H1 (cell line): ENCODE measurements around the gene GSG1L.

Experiments
- BRCA1 ChIP-seq: IDR thresholded peaks from 2 replicates; pipeline ENCODE4 v1.6.1; 2012; ENCODE audit warnings: low read depth, low read length, improper control_type of control experiment
- EP300 ChIP-seq, 2 experiments: IDR thresholded peaks; 1 replicate in 1 of 2; 2 replicates in 1 of 2; pipeline ENCODE4 v1.6.1; 2011 to 2012; ENCODE audit warnings: low read depth in 2 of 2, low read length in 2 of 2, mild to moderate bottlenecking in 2 of 2, borderline replicate concordance in 1 of 2, inconsistent platforms in 1 of 2, moderate library complexity in 1 of 2
- EZH2 ChIP-seq: fragments of 200-600 bp; sonication (generic); IDR thresholded peaks from 2 replicates; pipeline ENCODE4 v1.7.1; 2012; ENCODE audit warnings: low read depth, mild to moderate bottlenecking, moderate library complexity, low read length, inconsistent platforms; ENCODE audit not compliant: severe bottlenecking
- GABPA ChIP-seq: IDR thresholded peaks from 2 replicates; pipeline ENCODE4 v1.6.1; 2011; ENCODE audit warnings: mild to moderate bottlenecking, low read length, moderate library complexity, borderline replicate concordance; ENCODE audit not compliant: insufficient read depth
- POLR2A ChIP-seq, 2 experiments: IDR thresholded peaks; 1 replicate in 1 of 2; 2 replicates in 1 of 2; pipeline ENCODE4 v1.6.1; 2011; ENCODE audit warnings: low read depth in 2 of 2, low read length in 2 of 2, mild to moderate bottlenecking in 2 of 2; ENCODE audit errors: control extremely low read depth in 1 of 2
- RFX5 ChIP-seq: IDR thresholded peaks from 2 replicates; pipeline ENCODE4 v1.6.1; 2011; ENCODE audit warnings: low read depth, low read length, improper control_type of control experiment, borderline replicate concordance
- SIRT6 ChIP-seq: IDR thresholded peaks from one replicate; pipeline ENCODE4 v1.7.1; 2012; ENCODE audit warnings: low read length, inconsistent platforms
- ZNF274 ChIP-seq: IDR thresholded peaks from 2 replicates; pipeline ENCODE4 v1.7.0; 2012; ENCODE audit warnings: low read length, borderline replicate concordance; ENCODE audit errors: extremely low read depth
- TF ChIP-seq, protein P1 (sequence below), 3 experiments: IDR thresholded peaks; 1 replicate in 2 of 3; 2 replicates in 1 of 3; pipeline versions ENCODE4 v1.5.1 to v1.6.1; 2011; ENCODE audit warnings: low read length in 3 of 3, mild to moderate bottlenecking in 3 of 3, inconsistent platforms in 2 of 3, low read depth in 1 of 3, moderate library complexity in 1 of 3; ENCODE audit not compliant: insufficient read depth in 1 of 3; ENCODE audit errors: control extremely low read depth in 1 of 3

DNA sequence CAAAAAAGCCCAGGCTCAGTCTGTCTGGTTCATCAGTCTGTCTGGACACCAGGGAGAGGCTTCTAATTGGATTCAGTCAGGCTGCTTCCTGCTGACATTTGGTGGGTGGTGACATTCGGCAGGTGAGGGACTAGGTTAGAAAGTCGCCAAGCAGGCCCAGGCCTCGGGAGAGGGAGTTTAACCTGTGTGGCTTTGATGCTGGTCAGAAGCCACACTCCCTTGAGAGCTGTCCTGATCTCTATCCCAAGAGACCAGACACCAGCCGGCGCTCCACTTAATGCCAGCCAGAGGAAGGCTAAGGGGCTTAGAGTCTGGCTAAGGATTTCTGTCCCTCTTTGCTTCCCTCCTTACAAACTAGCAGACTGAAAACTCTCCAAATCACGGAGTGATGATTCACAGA, 135.0 kb downstream of the GSG1L start:
- TF ChIP-seq, protein P1, sequence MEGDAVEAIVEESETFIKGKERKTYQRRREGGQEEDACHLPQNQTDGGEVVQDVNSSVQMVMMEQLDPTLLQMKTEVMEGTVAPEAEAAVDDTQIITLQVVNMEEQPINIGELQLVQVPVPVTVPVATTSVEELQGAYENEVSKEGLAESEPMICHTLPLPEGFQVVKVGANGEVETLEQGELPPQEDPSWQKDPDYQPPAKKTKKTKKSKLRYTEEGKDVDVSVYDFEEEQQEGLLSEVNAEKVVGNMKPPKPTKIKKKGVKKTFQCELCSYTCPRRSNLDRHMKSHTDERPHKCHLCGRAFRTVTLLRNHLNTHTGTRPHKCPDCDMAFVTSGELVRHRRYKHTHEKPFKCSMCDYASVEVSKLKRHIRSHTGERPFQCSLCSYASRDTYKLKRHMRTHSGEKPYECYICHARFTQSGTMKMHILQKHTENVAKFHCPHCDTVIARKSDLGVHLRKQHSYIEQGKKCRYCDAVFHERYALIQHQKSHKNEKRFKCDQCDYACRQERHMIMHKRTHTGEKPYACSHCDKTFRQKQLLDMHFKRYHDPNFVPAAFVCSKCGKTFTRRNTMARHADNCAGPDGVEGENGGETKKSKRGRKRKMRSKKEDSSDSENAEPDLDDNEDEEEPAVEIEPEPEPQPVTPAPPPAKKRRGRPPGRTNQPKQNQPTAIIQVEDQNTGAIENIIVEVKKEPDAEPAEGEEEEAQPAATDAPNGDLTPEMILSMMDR (IDR thresholded peaks at IDR 0.05; ENCODE audit: control extremely low read depth in 1 of 3, insufficient read depth in 1 of 3, low read depth in 1 of 3, low read length in 3 of 3): no peak
- TF ChIP-seq RFX5: no peak
- TF ChIP-seq GABPA: no peak
- TF ChIP-seq SIRT6: no peak
- TF ChIP-seq EP300 (IDR thresholded peaks at IDR 0.05; ENCODE audit: borderline replicate concordance in 1 of 2, low read depth in 2 of 2, low read length in 2 of 2): no peak
- no peak for TF ChIP-seq BRCA1
- TF ChIP-seq POLR2A (IDR thresholded peaks at IDR 0.05; ENCODE audit: control extremely low read depth in 1 of 2, low read depth in 2 of 2, low read length in 2 of 2): no peak
- no peak for TF ChIP-seq ZNF274
- no peak for TF ChIP-seq EZH2
